Stimulated activated naive CD8-positive, alpha-beta T cell treated with anti-CD3 and anti-CD28 coated beads, Interleukin-15, Interleukin-2, amounts not matched to agents 100 U/mL and 50 U/mL, for 24 hours (primary cell): ENCODE data around the gene HOXB3.
"Not testable (repeated sequence)": the region's sequence is repeated elsewhere in the genome, so short reads cannot be mapped to it uniquely, and the experiment has no call there.

Experiments
- ATAC-seq: fragments of 150-1000 bp; cut with Tn5 transposase; one replicate; pipeline ENCODE4 v1.10.0; 2021
- DNase-seq: peaks from one replicate; pipeline ENCODE4 v3.0.0; 2021

Gene HOXB3

GRCh38 chr17:48545539-48545938 is 44.5 kb downstream of the HOXB3 start:
- no peak for DNase-seq
- ATAC-seq = no peak

- ATAC-seq (no peak), DNase-seq (no peak)
Measured at GRCh38 chr17:48545022-48545375, 45.0 kb downstream of the HOXB3 start, which contains the start of gene HOXB2. Gene HOXB2, minus strand, starts transcription at chr17:48545109. Its CDS starts 198 bp downstream, at chr17:48544911.

DNA sequence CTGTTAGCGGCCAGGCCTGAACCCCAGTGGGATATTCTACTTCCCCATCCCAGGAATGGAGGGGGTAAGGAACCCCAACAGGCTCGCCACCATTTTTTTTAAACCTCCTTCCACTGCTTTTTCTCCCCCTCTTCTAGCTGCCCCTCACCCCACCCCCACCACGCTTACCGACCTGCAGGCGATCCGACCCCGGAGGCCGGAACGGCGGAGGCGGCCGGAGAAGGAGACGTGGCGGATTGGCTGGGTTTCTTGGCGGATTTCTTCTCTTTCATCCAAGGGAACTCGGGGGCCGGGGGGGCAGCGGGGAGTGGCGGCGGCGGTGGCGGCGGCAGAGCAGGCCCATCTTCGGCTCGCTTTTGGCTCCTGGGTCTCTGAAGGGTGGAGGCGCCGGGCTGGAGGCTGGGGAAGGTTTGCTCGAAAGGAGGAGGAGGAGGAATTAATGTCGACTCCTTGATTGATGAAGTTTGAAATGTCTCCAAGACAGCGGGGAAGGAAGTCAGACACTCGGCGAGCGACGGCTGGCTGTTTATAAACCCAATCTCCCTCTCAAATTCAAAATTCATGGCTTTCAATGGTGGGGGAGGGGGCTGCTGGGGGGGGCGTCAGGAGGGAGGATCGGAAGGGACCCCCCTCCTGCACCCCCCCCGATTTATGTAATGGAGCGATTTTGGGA is 45.6 kb downstream of the HOXB3 start:
- ATAC-seq = no peak
- peak; percentile 63 for DNase-seq

GRCh38 chr17:48543854-48544348 is 46.1 kb downstream of the HOXB3 start:
- DNase-seq (peak; percentile 55), ATAC-seq (peak; percentile 37)

GRCh38 chr17:48543107-48543853 is 46.8 kb downstream of the HOXB3 start:
- peak; percentile 58 for ATAC-seq

GRCh38 chr17:48542698-48543106 is 47.3 kb downstream of the HOXB3 start:
- no peak for DNase-seq
- no peak for ATAC-seq

More at GRCh38 chr17:48543107-48543853, 46.8 kb downstream of the HOXB3 start:
- DNase-seq = peak; percentile 63

DNA sequence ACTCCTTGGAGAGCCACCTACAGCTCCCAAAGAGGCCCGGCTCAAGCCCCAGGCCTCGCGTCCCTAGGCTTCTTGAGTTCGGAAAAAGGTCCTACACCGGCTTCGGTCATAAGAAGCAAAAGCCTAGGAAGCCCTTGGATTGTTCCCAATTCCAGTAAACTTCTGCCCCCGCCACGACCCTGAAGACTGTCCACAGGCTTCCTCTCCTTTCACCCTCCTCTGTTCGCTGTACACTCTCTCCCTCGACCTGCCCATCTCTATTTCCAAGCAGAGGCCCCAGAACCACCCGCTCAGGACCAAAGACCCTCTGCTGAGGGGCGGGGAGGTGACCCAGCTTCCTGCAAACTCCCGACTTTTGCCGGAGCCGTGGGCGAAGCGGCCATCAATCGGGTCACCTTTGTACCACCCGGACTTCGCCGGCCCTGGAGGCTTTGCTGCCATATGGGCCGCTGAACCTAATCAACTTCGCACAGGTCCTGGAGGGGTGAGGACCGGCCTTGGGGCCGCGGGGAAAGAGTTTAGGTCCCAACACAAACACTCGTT is 47.9 kb downstream of the HOXB3 start:
- DNase-seq (peak; percentile 35), ATAC-seq (no peak)

- ATAC-seq = no peak
- DNase-seq = peak; percentile 53
Measured at GRCh38 chr17:48541577-48542113, 48.4 kb downstream of the HOXB3 start.

GRCh38 chr17:48541036-48541576 is 48.9 kb downstream of the HOXB3 start:
- no peak for DNase-seq
- ATAC-seq = no peak

- no peak for ATAC-seq
- DNase-seq = no peak
Measured at GRCh38 chr17:48540213-48540612, 49.8 kb downstream of the HOXB3 start.

- DNase-seq (no peak), ATAC-seq (no peak)
Measured at GRCh38 chr17:48539177-48539576, 50.9 kb downstream of the HOXB3 start.

GRCh38 chr17:48537316-48537715 is 52.7 kb downstream of the HOXB3 start:
- DNase-seq (no peak), ATAC-seq (no peak)

DNA sequence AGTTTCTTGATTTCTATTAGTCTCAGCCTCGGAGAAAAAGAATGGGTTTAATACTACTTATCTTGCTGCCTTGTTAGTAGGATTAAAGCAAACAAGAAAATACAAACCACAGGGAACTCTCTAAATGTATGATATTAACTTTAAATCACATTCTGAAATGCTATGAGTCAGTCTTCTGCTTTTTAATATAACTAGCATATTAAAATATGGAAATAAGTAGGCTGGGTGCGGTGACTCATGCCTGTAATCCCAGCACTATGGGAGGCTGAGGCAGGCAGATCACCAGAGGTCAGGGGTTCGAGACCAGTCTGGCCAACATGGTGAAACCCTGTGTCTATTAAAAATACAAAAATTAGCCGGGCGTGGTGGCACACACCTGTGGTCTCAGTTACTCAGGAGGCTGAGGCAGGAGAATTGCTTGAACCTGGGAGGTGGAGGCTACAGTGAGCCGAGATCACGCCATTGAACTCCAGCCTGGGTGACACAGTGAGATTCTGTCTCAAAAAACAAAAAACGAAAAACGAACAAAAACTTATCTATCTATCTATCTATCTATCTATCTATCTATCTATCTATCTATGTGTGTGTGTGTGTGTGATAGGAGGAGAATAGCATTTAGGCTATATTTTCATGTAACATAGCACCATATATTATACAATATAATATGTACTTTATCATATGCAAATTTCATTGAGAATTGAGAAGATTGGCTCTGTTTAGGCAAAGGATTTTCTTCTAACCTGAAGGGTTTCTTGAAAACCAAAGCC is 54.1 kb downstream of the HOXB3 start:
- ATAC-seq = not testable (repeated sequence)

DNA sequence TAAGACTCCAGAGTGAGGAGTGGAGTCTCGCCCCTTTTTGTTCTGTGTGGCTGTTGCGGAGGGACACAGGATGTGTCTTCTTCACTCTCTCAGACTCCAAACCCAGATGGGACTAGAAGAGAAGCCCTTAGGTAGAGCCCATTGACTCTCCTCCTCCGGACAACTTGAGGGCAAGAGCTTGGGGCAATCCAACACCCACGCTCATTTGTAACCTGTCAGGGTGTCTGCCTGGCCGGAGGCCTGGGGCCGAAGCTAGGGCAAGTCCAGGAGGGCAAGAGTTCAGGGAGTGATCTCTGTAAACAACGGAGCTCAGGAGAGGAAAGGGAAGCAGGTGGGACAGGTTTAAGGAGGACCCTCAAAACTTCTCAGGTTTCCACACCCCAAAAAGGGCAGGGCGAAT is 57.8 kb downstream of the HOXB3 start:
- ATAC-seq (no peak), DNase-seq (no peak)

More for the DNA sequence above, 54.1 kb downstream of the HOXB3 start:
- not testable (repeated sequence) for DNase-seq

DNA sequence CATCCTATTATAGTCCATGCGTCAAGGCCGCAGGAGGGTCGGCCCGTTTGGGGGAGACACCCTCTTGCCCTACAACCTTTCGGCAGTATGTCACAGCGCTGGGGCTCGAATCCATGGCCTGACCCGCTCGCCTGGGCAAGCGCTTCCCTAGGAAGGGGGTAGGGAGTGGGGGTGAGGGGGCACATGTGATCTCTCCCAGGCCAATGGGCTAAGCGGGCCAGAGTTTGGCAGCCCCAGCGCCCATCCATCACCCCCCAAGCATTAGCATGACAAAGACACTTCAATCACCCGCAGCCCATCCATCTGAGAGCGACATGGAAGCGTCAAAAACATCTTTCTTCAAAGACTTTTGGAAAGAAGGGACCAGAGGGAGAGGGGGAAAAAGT is 59.2 kb downstream of the HOXB3 start, which contains the start of gene HOXB1:
HOXB1 (minus strand) TSS at position 125 of the 386 bp plus-strand sequence; CDS start at position 18, 107 bp downstream.
- ATAC-seq (no peak), DNase-seq (no peak)

GRCh38 chr17:48530208-48530886 is 59.7 kb downstream of the HOXB3 start:
- ATAC-seq (no peak), DNase-seq (no peak)

DNA sequence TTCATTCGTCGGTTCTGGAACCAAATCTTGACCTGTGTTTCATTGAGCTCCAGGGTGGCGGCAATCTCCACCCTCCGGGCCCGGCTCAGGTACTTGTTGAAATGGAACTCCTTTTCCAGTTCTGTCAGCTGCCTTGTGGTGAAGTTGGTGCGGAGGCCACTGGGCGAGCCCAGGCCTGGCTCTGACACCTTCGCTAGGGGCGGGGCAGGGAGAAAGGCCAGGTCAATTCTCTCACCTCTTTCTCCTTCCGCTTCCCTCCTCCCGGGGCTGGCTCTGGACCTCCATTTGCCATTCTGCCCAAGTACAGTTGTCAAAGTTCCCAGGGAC is 60.4 kb downstream of the HOXB3 start:
- no peak for DNase-seq
- no peak for ATAC-seq

DNA sequence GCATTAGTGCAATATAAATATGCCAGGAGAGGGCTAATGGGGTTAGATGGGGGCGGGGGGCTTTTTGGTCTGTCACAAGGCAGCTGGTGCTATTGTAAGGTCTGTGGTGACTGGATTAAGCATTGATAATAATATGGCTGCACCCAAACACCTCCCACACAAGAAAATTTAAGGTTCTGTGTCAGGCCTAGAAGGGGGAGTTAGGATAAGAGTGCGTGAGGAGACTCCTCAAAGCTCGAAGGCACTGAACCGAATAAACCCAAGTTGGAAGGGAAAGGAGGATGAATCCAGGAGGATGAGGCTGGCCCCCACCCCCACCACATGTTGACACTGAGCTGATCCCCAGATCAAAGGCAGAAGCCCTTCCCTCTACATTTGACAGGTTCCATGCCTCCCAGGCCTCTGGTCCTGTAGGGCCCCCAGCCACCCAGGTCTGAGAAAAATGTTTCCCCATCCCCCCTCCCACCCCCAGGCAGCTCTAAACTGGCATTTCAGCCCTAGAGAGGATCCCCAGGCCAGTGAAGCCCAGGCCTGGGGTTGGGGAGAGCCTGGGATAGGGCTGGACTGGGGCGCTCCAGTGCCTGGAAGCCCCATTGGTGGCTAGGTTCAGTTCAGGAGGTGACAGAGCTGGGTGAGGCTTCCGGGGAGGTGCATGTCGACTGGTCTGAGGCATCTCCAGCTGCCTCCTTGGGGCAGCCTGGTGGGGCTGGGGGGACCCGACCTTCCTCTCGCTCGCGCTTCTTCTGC is 60.9 kb downstream of the HOXB3 start:
- ATAC-seq (no peak), DNase-seq (no peak)

DNA sequence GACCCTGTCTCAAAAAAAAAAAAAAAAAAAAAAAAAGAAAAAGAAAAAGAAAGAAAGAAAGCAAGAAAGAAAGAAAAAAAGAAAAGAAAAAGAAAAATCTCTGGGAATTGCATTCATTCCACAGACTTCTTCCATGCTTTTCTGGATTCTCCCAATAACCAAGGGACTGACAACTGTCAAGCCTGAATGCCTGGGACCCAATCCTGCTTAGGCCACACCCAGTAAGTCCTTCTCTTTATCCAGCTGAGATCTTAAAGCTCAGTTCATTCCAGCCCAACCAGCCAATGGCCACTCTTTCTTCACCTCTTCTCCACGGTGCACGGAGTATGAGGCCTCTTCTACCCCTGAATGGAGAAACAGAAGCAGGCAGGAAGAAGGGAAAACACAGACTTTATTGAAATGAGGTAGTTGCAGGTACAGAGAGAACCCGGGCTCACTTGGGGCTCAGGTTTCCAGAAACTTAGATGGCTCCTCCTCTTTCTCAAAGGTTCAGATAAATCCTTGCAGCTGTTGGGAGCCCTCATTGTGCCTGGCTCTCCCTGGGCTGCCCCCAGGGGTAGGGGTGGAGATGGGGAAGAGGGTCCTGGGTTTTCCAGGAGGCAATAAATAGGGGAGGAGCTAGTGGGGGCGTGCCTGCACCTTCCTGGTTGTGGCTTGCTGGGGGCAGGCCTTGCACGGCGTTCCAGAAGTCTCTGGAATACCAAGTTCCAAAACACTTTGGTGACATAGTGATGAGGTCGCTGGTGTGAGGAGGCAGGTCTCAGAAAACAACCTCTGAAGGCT is 61.7 kb downstream of the HOXB3 start:
- DNase-seq (no peak), ATAC-seq (no peak)

DNA sequence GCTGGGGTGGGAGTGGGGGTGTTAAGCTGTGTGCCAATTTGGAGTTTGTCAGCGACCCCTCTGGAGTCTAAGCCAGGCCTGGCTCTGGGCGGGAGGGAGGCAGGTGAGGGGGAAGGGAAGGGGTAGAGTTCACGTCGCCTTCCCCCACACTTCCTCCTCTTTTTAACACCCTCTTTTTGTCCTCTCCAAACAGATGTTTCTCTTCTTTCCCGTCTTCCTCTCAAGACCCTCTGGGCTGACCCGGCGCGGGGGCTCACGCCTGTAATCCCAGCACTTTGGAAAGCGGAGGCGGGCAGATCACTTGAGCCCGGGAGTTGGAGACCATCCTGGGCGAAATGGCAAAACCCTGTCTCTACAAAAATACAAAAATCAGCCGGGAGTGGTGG is 62.5 kb downstream of the HOXB3 start:
- DNase-seq (no peak), ATAC-seq (no peak)
